Liver (tissue), 9 donors: ENCODE measurements around the gene ARSB. TPM values are rescaled to one million over a fixed set of nuclear protein-coding genes. Genes with fewer than 3 reads are reported as not detected.

Experiments used
- DNase-seq: peaks from one replicate; pipeline ENCODE4 v3.0.0-alpha.2; 2017; ENCODE audit warnings: low spot score
- H3K27ac ChIP-seq, 2 donors: one replicate each; pipeline ENCODE4 v1.7.0; 2013; ENCODE audit warnings: inconsistent platforms in 2 of 2, low read length in 2 of 2, control low read depth in 1 of 2, low read depth in 1 of 2, mild to moderate bottlenecking in 1 of 2
- H3K27me3 ChIP-seq, 4 donors: one replicate each; pipeline versions ENCODE4 v1.6.1 to v1.7.0; 2013; ENCODE audit warnings: low read length in 3 of 4, inconsistent platforms in 1 of 4, mild to moderate bottlenecking in 1 of 4, moderate library complexity in 1 of 4; ENCODE audit not compliant: control insufficient read depth in 4 of 4, insufficient read depth in 4 of 4
- H3K36me3 ChIP-seq, 4 donors: one replicate each; pipeline versions ENCODE4 v1.6.1 to v1.7.0; 2013; ENCODE audit warnings: low read length in 3 of 4, mild to moderate bottlenecking in 3 of 4, low read depth in 1 of 4, moderate library complexity in 1 of 4; ENCODE audit not compliant: control insufficient read depth in 4 of 4, insufficient read depth in 3 of 4
- H3K4me1 ChIP-seq, 4 donors: one replicate each; pipeline versions ENCODE4 v1.6.1 to v1.7.0; 2013; ENCODE audit warnings: low read length in 3 of 4, mild to moderate bottlenecking in 3 of 4, moderate library complexity in 1 of 4; ENCODE audit not compliant: control insufficient read depth in 4 of 4, insufficient read depth in 4 of 4
- H3K4me3 ChIP-seq, 3 donors: one replicate each; pipeline versions ENCODE4 v1.6.1 to v1.7.0; 2013; ENCODE audit warnings: low read length in 3 of 3, control low read depth in 1 of 3, low read depth in 1 of 3, mild to moderate bottlenecking in 1 of 3
- H3K9ac ChIP-seq, 2 donors: one replicate each; pipeline ENCODE4 v1.7.0; 2013; ENCODE audit warnings: low read length in 2 of 2, mild to moderate bottlenecking in 2 of 2, moderate library complexity in 2 of 2, control low read depth in 1 of 2, low read depth in 1 of 2
- H3K9me3 ChIP-seq, 4 donors: one replicate each; pipeline versions ENCODE4 v1.6.1 to v1.7.0; 2013; ENCODE audit warnings: low read length in 3 of 4; ENCODE audit not compliant: control insufficient read depth in 4 of 4
- ATF3 ChIP-seq: IDR thresholded peaks from 2 replicates; pipeline ENCODE4 v1.6.1; 2016; ENCODE audit warnings: antibody characterized with exemption
- CTCF ChIP-seq: fragments of 150-350 bp; IDR thresholded peaks from 2 replicates; pipeline ENCODE4 v1.5.1; 2017; ENCODE audit warnings: improper control_type of control experiment, low read depth, low read length; ENCODE audit not compliant: missing input control
- EGR1 ChIP-seq, 2 donors: IDR thresholded peaks; 2 replicates each; pipeline ENCODE4 v1.6.1; 2016 to 2018; ENCODE audit warnings: antibody characterized with exemption in 2 of 2, low read depth in 2 of 2
- FOXA1 ChIP-seq: IDR thresholded peaks from 2 replicates; pipeline ENCODE4 v1.6.1; 2016; ENCODE audit warnings: antibody characterized with exemption
- FOXA2 ChIP-seq: IDR thresholded peaks from 2 replicates; pipeline ENCODE4 v1.6.1; 2016; ENCODE audit warnings: antibody characterized with exemption
- MAX ChIP-seq: IDR thresholded peaks from 2 replicates; pipeline ENCODE4 v1.6.1; 2016; ENCODE audit warnings: antibody characterized with exemption
- NR2F2 ChIP-seq: IDR thresholded peaks from 2 replicates; pipeline ENCODE4 v1.6.1; 2016; ENCODE audit warnings: antibody characterized with exemption
- REST ChIP-seq: IDR thresholded peaks from 2 replicates; pipeline ENCODE4 v1.6.1; 2016; ENCODE audit warnings: antibody characterized with exemption, mild to moderate bottlenecking
- RXRA ChIP-seq, 2 donors: IDR thresholded peaks; 2 replicates each; pipeline ENCODE4 v1.6.1; 2017 to 2018; ENCODE audit warnings: antibody characterized with exemption in 2 of 2, mild to moderate bottlenecking in 1 of 2
- SP1 ChIP-seq: IDR thresholded peaks from 2 replicates; pipeline ENCODE4 v1.6.1; 2018; ENCODE audit warnings: antibody characterized with exemption, mild to moderate bottlenecking
- TAF1 ChIP-seq: conservative IDR thresholded peaks from 2 replicates; pipeline ENCODE4 v1.6.1; 2016; ENCODE audit warnings: antibody characterized with exemption, mild to moderate bottlenecking
- YY1 ChIP-seq: IDR thresholded peaks from 2 replicates; pipeline ENCODE4 v1.6.1; 2016; ENCODE audit warnings: antibody characterized with exemption, mild to moderate bottlenecking
- WGBS: extraction: QIAGEN DNeasy Blood & Tissue Kit; methylation state at CpG from one replicate; pipeline ENCODE4 v1.1.7; 2013; 5-methylcytosine and 5-hydroxymethylcytosine counted together
- polyA plus RNA-seq, 2 donors: library from polyadenylated mRNA; stranded (reverse) in 1 of 2; unstranded in 1 of 2; fragments of 200-250 nt in 1 of 2; fragments of >200 nt in 1 of 2; fragmentation: Nextera tagmentation in 1 of 2; extraction: Ambion mirVana in 1 of 2; gene quantifications; one replicate each; pipeline versions ENCODE4 v1.2.1 to v1.2.3, GENCODE V29; 2013 to 2015
- total RNA-seq, 2 donors: library from RNA; depleted of rRNA; stranded (reverse); fragments of >200 nt; gene quantifications; one replicate each; pipeline ENCODE4 v1.2.3, GENCODE V29; 2014
- donor health status: healthy.
- donor health status: healthy.
- donor health status: healthy.
- donor health status: healthy.
- donor health status: healthy.

The ARSB gene
- total and polyA plus RNA-seq, 4 donors, result 3.5 to 26.2 (median 8.7) TPM

GRCh38 chr5:78744951-78745534 lies 240.1 kb downstream of the ARSB start:
- H3K4me3 ChIP-seq, result no peak overlapping the region
- TF ChIP-seq FOXA1 (no peak), FOXA2 (no peak)
- no peaks in the 10 kb centered on the region for H3K4me1 ChIP-seq
- no peaks in the 10 kb centered on the region for H3K36me3 ChIP-seq
- H3K9ac ChIP-seq, result no peak overlapping the region
- H3K27me3 ChIP-seq, result no peaks in the 10 kb centered on the region
- no peak for DNase-seq
- no peaks in the 10 kb centered on the region for H3K9me3 ChIP-seq
- H3K27ac ChIP-seq, result no peak overlapping the region
- 87% methylated on average over 3 of the region's 3 CpGs for WGBS

- H3K9ac ChIP-seq, result no peak overlapping the region
- H3K4me1 ChIP-seq, result no peaks in the 10 kb centered on the region
- no peak overlapping the region for H3K27ac ChIP-seq
- H3K36me3 ChIP-seq, result no peaks in the 10 kb centered on the region
- no peak overlapping the region for H3K4me3 ChIP-seq
- no peaks in the 10 kb centered on the region for H3K9me3 ChIP-seq
- DNase-seq, result no peak
- WGBS, result 92% methylated on average over 1 of the region's 1 CpG
- no peaks in the 10 kb centered on the region for H3K27me3 ChIP-seq
- TF ChIP-seq RXRA (IDR thresholded peaks at IDR 0.05) (no peak), MAX (no peak), FOXA2 (no peak), TAF1 (no peak), SP1 (no peak), EGR1 (IDR thresholded peaks at IDR 0.05; ENCODE audit: low read depth in 2 of 2) (no peak), REST (no peak), ATF3 (no peak), CTCF (no peak)
Observed at GRCh38 chr5:78741019-78741418, 244.1 kb downstream of the ARSB start.

GRCh38 chr5:78738693-78739300 lies 246.3 kb downstream of the ARSB start:
- 72% methylated on average over 4 of the region's 4 CpGs for WGBS
- no peaks in the 10 kb centered on the region for H3K27me3 ChIP-seq
- H3K9me3 ChIP-seq, result no peaks in the 10 kb centered on the region
- H3K4me1 ChIP-seq, result no peaks in the 10 kb centered on the region
- DNase-seq, result no peak
- H3K27ac ChIP-seq, result no peak overlapping the region
- H3K9ac ChIP-seq, result no peak overlapping the region
- no peak overlapping the region for H3K4me3 ChIP-seq
- no peaks in the 10 kb centered on the region for H3K36me3 ChIP-seq
- TF ChIP-seq CTCF (no peak), REST (no peak), RXRA (IDR thresholded peaks at IDR 0.05) (no peak), YY1 (no peak), FOXA2 (no peak), FOXA1 (no peak), TAF1 (no peak), ATF3 (no peak), EGR1 (IDR thresholded peaks at IDR 0.05; ENCODE audit: low read depth in 2 of 2) (no peak), NR2F2 (no peak)
